ENCODE results near the gene RNASE4.
"Not testable (repeated sequence)": the region's sequence is repeated elsewhere in the genome, so short reads cannot be mapped to it uniquely, and the experiment has no call there.

RNASE4 gene

GRCh38 chr14:20659336-20659735, 25.0 kb upstream of the RNASE4 start:
- TF ChIP-seq POLR2A (IDR thresholded peaks at IDR 0.05; ENCODE audit: extremely low read depth, insufficient read length) = no peak
- no peak for TF ChIP-seq CTCF (IDR thresholded peaks at IDR 0.05; ENCODE audit: low read depth, low read length)
- TF ChIP-seq MYC (IDR thresholded peaks at IDR 0.05; ENCODE audit: low read depth, low read length) = no peak
- no peak for TF ChIP-seq MAX (IDR thresholded peaks at IDR 0.05; ENCODE audit: low read depth, low read length)
- no peak for DNase-seq (ENCODE audit: low read depth)
- H3K4me3 ChIP-seq (ENCODE audit: low read depth, low read length) = no peak overlapping the region

- DNase-seq (ENCODE audit: low read depth) = no peak
- H3K4me3 ChIP-seq (ENCODE audit: low read depth, low read length) = no peak overlapping the region
- TF ChIP-seq MAX (IDR thresholded peaks at IDR 0.05; ENCODE audit: low read depth, low read length) = no peak
- TF ChIP-seq CTCF (IDR thresholded peaks at IDR 0.05; ENCODE audit: low read depth, low read length) = no peak
- TF ChIP-seq POLR2A (IDR thresholded peaks at IDR 0.05; ENCODE audit: extremely low read depth, insufficient read length) = no peak
Observed at GRCh38 chr14:20659813-20660395, 24.5 kb upstream of the RNASE4 start.

- DNase-seq (ENCODE audit: low read depth) = no peak
- H3K4me3 ChIP-seq (ENCODE audit: low read depth, low read length) = no peak overlapping the region
- no peak for TF ChIP-seq POLR2A (IDR thresholded peaks at IDR 0.05; ENCODE audit: extremely low read depth, insufficient read length)
- TF ChIP-seq CTCF (IDR thresholded peaks at IDR 0.05; ENCODE audit: low read depth, low read length) = no peak
- no peak for TF ChIP-seq MAX (IDR thresholded peaks at IDR 0.05; ENCODE audit: low read depth, low read length)
- TF ChIP-seq MYC (IDR thresholded peaks at IDR 0.05; ENCODE audit: low read depth, low read length) = no peak
Observed at GRCh38 chr14:20661197-20661596, 23.2 kb upstream of the RNASE4 start.

GRCh38 chr14:20662968-20663732, 21.2 kb upstream of the RNASE4 start:
- DNase-seq (ENCODE audit: low read depth) = peak; percentile 68
- no peak for TF ChIP-seq POLR2A (IDR thresholded peaks at IDR 0.05; ENCODE audit: extremely low read depth, insufficient read length)
- peak; percentile 36 for TF ChIP-seq CTCF (IDR thresholded peaks at IDR 0.05; ENCODE audit: low read depth, low read length)
- TF ChIP-seq MAX (IDR thresholded peaks at IDR 0.05; ENCODE audit: low read depth, low read length) = no peak
- no peak overlapping the region for H3K4me3 ChIP-seq (ENCODE audit: low read depth, low read length)

- not testable (repeated sequence) for H3K4me3 ChIP-seq (ENCODE audit: low read depth, low read length); DNase-seq (ENCODE audit: low read depth)
Observed at GRCh38 chr14:20666400-20666961, 17.9 kb upstream of the RNASE4 start.

- no peak for TF ChIP-seq MYC (IDR thresholded peaks at IDR 0.05; ENCODE audit: low read depth, low read length)
- no peak for TF ChIP-seq CTCF (IDR thresholded peaks at IDR 0.05; ENCODE audit: low read depth, low read length)
- no peak for TF ChIP-seq MAX (IDR thresholded peaks at IDR 0.05; ENCODE audit: low read depth, low read length)
- no peak for TF ChIP-seq POLR2A (IDR thresholded peaks at IDR 0.05; ENCODE audit: extremely low read depth, insufficient read length)
- DNase-seq (ENCODE audit: low read depth) = no peak
- H3K4me3 ChIP-seq (ENCODE audit: low read depth, low read length) = no peak overlapping the region
Observed at GRCh38 chr14:20667957-20668356, 16.4 kb upstream of the RNASE4 start.
